GM19035 (cell line): ENCODE data around the gene TSPAN4.
A peak's percentile ranks its signal among the peaks of the same experiment; 100 is the strongest.

ENCODE experiments used
- ATAC-seq: cut with Tn5 transposase; IDR thresholded peaks from one replicate; pipeline ENCODE4 v1.9.1; 2021; ENCODE audit not compliant: unreplicated experiment

TSPAN4 gene

DNA sequence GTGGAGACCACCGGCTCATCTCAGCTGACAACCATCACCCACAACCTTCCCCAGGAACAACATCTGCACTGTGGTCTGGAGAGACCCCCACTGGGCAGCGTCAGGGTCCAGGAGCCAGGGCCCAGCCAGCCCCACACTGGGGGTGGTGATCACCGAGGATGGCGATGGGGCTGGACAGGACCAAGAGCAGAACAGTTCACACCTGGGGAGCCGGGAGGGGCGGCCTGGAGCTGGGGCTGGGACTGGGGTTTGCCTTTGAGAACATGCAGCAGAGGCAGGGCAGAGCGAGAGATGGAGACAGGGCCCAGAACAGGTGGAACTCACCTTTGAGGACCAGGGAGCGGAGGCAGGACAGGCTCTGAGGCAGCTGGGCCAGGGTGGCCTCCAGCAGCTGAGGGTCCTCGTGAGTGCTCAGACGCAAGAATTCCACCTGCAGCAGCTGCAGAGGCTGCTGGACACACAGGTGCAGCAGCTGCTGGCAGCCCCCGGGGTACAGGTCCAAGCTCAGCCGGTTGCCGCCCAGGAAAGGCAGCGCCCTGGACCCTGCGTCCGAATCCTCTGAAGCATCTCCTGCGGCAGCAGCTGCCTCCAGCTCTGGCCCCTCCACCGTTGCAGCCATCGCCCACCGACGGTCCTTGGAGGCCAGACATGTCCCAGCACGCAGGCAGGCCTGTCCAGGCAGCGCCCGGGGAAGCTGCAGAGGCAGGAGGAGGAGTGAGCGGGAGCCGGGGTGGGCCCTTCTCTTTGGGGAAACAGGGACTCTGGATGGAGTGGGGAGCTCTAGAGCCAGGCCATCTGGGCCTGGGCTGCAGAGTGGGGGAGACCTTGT lies 38.7 kb upstream of the TSPAN4 start:
- no peak for ATAC-seq

- no peak for ATAC-seq
Observed at GRCh38 chr11:804599-804964, 38.1 kb upstream of the TSPAN4 start.

DNA sequence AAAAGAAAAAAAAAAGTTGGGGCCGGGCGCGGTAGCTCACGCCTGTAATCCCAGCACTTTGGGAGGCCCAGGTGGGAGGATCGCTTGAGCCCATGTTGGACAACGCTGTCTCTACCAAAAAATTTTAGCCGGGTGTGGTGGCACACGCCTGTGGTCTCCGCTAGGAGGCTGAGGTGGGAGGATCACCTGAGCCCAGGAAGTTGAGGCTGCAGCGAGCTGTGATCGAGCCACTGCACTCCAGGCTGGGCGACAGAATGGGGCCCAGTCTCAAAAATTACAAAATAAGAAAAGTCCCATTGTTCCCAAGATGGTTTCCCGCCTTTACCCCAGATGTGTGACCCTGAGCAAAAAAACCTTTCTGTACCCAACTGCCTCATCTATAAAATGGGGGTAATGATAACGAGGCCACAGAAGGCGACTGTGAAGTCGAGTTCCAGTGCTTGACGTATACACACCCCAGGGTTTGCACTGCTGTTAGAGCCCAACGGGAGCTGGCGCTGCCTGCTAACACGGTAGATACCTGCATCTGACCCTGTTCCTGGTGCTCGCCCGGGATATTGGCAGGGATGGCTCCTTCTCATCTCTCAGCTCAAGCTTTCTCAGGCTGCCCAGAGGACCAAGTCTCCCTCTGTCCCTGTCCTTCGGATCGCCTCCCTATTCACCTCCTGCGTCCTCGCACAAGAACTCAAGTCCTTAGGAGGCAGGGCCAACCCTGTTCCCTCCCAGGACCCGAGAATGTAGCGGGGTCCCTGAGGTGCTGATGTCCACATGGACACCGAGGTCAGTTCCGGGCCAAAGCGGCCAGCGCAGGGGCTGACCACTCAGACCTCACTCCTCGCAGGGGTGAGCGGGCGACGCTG lies 34.0 kb upstream of the TSPAN4 start:
- ATAC-seq: no peak

GRCh38 chr11:809287-810039 lies 33.2 kb upstream of the TSPAN4 start, which contains the start of gene RPLP2:
RPLP2 (plus strand) TSS chr11:809967; CDS start chr11:810235, 268 bp downstream.
- ATAC-seq: peak; percentile 70

DNA sequence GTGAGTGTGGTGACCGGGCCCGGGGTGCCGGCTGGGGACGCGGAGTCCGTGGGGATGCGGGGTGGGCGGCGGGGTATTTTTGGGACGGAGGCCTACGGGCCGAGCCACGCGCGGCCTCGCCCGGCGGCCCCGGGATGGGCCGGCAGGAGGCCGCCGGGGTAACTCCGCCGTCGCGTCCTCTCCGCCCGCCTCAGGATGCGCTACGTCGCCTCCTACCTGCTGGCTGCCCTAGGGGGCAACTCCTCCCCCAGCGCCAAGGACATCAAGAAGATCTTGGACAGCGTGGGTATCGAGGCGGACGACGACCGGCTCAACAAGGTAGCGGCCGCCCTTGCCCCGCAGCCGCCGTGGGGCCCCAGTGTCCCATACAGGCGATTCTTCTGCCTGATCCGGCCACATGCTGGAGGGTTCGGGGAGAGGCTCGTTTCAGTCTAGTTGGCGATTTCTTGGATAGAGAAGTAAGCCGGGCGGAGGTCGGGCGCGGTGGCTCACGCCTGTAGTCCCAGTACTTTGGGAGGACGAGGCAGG lies 32.5 kb upstream of the TSPAN4 start:
- ATAC-seq: no peak

GRCh38 chr11:811446-812245 lies 31.0 kb upstream of the TSPAN4 start:
- ATAC-seq: no peak

DNA sequence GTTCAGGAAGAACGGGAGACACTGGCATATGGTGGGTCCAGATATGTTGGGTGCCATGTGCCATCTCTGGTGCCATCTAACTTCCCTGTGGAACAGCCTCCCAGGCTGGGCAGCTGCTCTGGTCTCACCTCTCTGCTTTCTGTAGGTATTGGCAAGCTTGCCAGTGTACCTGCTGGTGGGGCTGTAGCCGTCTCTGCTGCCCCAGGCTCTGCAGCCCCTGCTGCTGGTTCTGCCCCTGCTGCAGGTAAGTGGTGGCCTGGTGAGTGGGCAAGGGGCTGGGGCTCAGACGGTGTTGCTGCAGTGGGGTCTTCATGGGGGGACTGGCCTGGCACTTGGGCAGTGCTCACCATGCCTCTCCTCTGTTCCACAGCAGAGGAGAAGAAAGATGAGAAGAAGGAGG lies 30.3 kb upstream of the TSPAN4 start:
- no peak for ATAC-seq

DNA sequence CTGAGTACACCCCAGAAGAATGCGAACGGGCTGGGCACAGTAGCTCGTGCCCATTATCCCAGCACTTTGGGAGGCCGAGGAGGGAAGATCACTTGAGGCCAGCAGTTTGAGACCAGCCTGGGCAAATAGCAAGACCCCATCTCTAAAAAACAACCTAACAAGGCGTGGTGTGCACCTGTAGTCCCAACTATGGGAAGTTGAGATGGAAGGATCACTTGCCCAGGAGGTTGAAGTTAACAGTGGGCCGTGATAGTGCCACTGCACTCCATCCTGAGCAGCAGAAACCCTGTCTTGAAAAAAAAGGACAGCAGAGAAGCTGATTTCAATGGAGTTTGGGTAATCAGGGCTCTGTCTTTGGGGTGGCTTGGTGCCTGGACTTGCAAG lies 29.6 kb upstream of the TSPAN4 start:
- no peak for ATAC-seq

- ATAC-seq: no peak
Observed at GRCh38 chr11:813456-814096, 29.1 kb upstream of the TSPAN4 start.

GRCh38 chr11:815675-816432 lies 26.8 kb upstream of the TSPAN4 start:
- ATAC-seq: no peak

DNA sequence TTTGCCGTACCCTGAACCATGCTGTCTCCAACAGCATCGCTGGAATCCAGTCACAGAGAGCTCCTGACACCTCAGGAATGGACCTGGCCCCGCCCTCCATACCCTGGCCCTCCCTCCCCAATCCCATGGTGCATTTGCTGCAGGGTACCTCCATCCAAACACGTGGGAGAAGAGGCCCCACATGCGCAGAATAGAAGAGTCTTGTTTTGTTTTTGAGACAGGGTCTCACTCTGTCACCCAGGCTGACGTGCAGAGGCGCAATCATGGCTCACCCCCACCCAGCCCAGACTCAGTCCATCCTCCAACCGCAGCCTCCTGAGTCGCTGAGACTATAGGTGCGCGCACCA lies 26.2 kb upstream of the TSPAN4 start:
- no peak for ATAC-seq

DNA sequence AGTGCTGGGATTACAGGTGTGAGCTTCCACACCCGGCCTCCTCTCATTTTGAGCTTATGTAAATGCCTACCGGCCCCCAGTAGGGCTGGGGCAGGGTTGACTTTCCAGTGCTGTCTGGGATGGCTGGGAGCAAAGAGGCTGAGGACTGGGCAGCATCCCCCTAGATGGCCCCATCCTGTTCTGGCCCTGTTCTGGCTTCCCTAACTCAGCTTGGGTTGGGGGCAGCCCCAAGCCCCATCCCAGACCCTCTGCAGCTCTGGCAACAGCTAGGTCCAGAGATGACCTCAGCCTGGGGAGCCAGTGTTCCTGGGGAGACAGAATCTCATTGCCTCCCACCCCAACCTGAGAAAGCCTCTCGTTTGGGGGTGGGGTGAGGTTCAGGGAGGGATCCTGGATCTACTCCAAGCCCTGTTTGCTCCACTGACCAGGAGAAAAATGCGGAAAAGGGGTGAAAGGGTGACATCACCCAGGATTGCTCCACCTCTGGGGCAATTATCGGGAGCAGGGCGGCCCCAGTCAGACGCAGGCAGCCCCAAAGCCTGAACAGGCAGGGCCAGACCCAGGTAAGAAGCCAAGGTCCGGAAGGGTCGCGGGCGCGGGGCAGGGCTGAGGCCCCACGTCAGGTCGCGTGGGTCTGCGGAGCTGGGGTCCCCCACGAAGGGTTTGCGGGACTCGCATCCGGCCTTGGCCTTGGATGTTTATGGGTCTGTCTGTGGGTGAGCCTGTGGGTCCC lies 24.1 kb upstream of the TSPAN4 start, which contains the start of gene PNPLA2:
PNPLA2 (plus strand) TSS at position 519 of the 733 bp plus-strand sequence. CDS start 805 bp downstream, outside the sequence.
- ATAC-seq: no peak

DNA sequence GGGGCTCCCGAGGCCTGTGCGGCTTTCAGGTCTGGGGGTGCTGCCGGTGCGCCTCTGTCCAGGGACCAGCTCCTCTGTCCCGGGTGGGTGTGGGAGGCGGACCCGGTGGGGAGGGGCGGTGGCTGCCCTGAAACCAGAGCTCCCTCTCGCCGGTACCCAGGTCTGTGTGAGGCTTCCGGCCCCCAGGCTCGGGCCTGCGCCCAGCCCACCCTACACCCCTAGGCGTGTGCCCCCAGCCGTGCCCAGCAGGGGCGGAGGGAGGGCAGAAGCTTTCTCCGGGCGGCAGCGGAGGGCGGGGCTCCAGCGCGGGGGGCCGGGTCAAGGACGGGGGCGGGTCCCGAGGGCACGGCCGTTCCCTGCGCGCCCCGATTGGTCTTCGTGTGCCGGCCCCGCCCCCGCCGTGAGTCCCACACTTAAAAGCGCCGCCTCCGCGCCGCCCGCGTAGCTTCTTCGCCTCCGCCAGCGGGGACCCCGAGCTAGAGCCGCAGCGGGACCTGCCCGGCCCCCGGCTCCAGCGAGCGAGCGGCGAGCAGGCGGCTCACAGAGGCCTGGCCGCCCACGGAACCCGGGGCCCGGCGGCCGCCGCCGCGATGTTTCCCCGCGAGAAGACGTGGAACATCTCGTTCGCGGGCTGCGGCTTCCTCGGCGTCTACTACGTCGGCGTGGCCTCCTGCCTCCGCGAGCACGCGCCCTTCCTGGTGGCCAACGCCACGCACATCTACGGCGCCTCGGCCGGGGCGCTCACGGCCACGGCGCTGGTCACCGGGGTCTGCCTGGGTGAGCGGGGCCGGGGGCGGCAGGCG lies 23.3 kb upstream of the TSPAN4 start:
- ATAC-seq: peak; percentile 66

DNA sequence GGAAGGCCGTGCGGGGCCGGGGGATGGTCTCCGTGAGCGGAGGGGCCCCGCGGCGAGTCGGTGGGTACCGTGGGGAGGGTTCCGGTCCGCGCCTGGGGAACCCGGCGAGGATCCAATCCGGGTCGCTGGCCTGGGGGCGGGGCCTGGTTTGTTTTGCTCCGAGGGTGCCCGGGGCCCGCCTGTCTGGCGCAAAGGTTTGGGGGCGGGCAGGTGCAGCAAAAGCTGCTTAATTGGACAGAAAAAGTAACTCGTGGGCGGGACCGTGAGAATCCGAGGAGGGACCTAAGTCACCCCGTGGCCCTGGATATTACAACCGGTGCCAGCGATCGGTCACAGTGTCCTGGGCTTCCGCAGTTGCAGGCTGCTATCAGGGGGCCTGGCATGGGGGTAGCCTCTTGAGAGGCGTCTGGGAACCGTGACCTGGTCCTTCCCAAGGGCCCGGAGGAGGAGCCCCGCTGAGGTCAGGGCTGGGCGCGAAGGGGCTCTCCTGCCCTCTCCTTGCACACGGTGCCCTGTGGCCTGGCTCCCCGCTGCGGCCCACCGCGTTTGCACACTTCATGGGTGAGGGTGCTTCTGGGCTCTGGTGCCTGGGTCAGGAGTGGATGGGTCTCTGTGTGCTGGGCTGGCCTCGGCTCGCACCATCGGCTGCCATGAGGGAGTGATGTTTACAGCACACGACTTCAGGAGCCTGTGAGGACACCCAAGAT lies 22.6 kb upstream of the TSPAN4 start:
- peak; percentile 65 for ATAC-seq

GRCh38 chr11:820655-821511 lies 21.8 kb upstream of the TSPAN4 start:
- ATAC-seq: no peak
